GM12878 (cell line): ENCODE results near the gene TCF7. TPM values are rescaled to one million over a fixed set of nuclear protein-coding genes. Genes with fewer than 3 reads are reported as not detected.

Experiments used
- BHLHE40 ChIP-seq, 2 experiments: fragments of 450-650 bp in 1 of 2; IDR thresholded peaks; 2 replicates each; pipeline ENCODE4 v1.6.1; 2011 to 2017; ENCODE audit warnings: low read depth in 2 of 2, borderline replicate concordance in 1 of 2, improper control_type of control experiment in 1 of 2, low read length in 1 of 2, mild to moderate bottlenecking in 1 of 2
- BRCA1 ChIP-seq: IDR thresholded peaks from 2 replicates; pipeline ENCODE4 v1.6.1; 2011; ENCODE audit warnings: low read depth, low read length, improper control_type of control experiment
- CREB1 ChIP-seq: IDR thresholded peaks from 2 replicates; pipeline ENCODE4 v1.6.1; 2012; ENCODE audit warnings: low read depth, mild to moderate bottlenecking, inconsistent platforms
- IKZF1 ChIP-seq: fragments of 450-650 bp; conservative IDR thresholded peaks from 2 replicates; pipeline ENCODE4 v1.6.1; 2017; ENCODE audit warnings: antibody characterized with exemption, mild to moderate bottlenecking
- IKZF2 ChIP-seq, 2 experiments: fragments of 450-650 bp; IDR thresholded peaks; 2 replicates each; pipeline ENCODE4 v1.6.1; 2017; ENCODE audit warnings: mild to moderate bottlenecking in 2 of 2, moderate library complexity in 2 of 2
- NBN ChIP-seq: fragments of 450-650 bp; IDR thresholded peaks from 2 replicates; pipeline ENCODE4 v1.6.1; 2016
- NR2C2 ChIP-seq: IDR thresholded peaks from 2 replicates; pipeline ENCODE4 v1.6.1; 2011; ENCODE audit warnings: borderline replicate concordance, low read depth; ENCODE audit not compliant: control insufficient read depth, insufficient read length
- NRF1 ChIP-seq: conservative IDR thresholded peaks from 2 replicates; pipeline ENCODE4 v1.6.1; 2011; ENCODE audit warnings: mild to moderate bottlenecking, low read depth, low read length, improper control_type of control experiment
- POLR2A ChIP-seq: IDR thresholded peaks from 2 replicates; pipeline ENCODE4 v1.6.1; 2011; ENCODE audit warnings: low read depth, mild to moderate bottlenecking, low read length
- RAD21 ChIP-seq: IDR thresholded peaks from 2 replicates; pipeline ENCODE4 v1.6.1; 2011; ENCODE audit warnings: mild to moderate bottlenecking, low read depth, low read length, moderate library complexity; ENCODE audit not compliant: insufficient read depth
- SPI1 ChIP-seq: IDR thresholded peaks from 2 replicates; pipeline ENCODE4 v1.6.1; 2011; ENCODE audit warnings: low read depth, mild to moderate bottlenecking, low read length, moderate library complexity, borderline replicate concordance; ENCODE audit not compliant: insufficient read depth
- TAF1 ChIP-seq: IDR thresholded peaks from 2 replicates; pipeline ENCODE4 v1.6.1; 2011; ENCODE audit warnings: mild to moderate bottlenecking, low read depth, low read length, borderline replicate concordance
- TCF3 ChIP-seq: IDR thresholded peaks from 2 replicates; pipeline ENCODE4 v1.6.1; 2012; ENCODE audit warnings: low read depth, mild to moderate bottlenecking, low read length, borderline replicate concordance; ENCODE audit not compliant: insufficient read depth
- TCF7 ChIP-seq: IDR thresholded peaks from 2 replicates; pipeline ENCODE4 v1.6.1; 2014; ENCODE audit warnings: antibody characterized with exemption, borderline replicate concordance
- YY1 ChIP-seq: IDR thresholded peaks from 2 replicates; pipeline ENCODE4 v1.6.1; 2011; ENCODE audit warnings: low read depth, mild to moderate bottlenecking, low read length
- polyA plus RNA-seq, 11 experiments: library from polyadenylated mRNA; depleted of rRNA in 4 of 11; unstranded in 6 of 11; stranded (reverse) in 5 of 11; fragments of >200 nt; fragmentation: Nextera tagmentation in 4 of 11; fragmentation: Illumina TruSeq in 1 of 11; extraction: Ambion mirVana in 4 of 11; extraction: Trizol in 1 of 11; gene quantifications; 1 replicate in 1 of 11; 2 replicates in 10 of 11; pipeline versions ENCODE4 v1.2.1 to v1.2.3, GENCODE V29; 2011 to 2016; ENCODE audit warnings: inconsistent platforms in 2 of 11, missing spikeins in 2 of 11, low read depth in 1 of 11
- total RNA-seq, 4 experiments: library from RNA; depleted of rRNA in 3 of 4; stranded (reverse); fragments of >200 nt in 3 of 4; fragmentation: Illumina TruSeq in 1 of 4; extraction: Trizol in 1 of 4; gene quantifications; 2 replicates each; pipeline versions ENCODE4 v1.2.1 to v1.2.3, GENCODE V29; 2013 to 2021
- TF ChIP-seq, protein P1 (sequence below): fragments of 450-650 bp; IDR thresholded peaks from 2 replicates; pipeline ENCODE4 v1.6.1; 2017; ENCODE audit warnings: antibody characterized with exemption, mild to moderate bottlenecking, moderate library complexity
- TF ChIP-seq, protein P2 (sequence below): IDR thresholded peaks from 2 replicates; pipeline ENCODE4 v1.6.1; 2012; ENCODE audit warnings: low read length, inconsistent platforms
- TF ChIP-seq, protein P3 (sequence below): fragments of 450-650 bp; IDR thresholded peaks from 2 replicates; pipeline ENCODE4 v1.6.1; 2017; ENCODE audit warnings: mild to moderate bottlenecking, moderate library complexity
- TF ChIP-seq, protein P4 (sequence below): fragments of 450-650 bp; IDR thresholded peaks from 2 replicates; pipeline ENCODE4 v1.6.1; 2017; ENCODE audit warnings: borderline replicate concordance
- TF ChIP-seq, protein P5 (sequence below): IDR thresholded peaks from 2 replicates; pipeline ENCODE4 v1.6.1; 2011; ENCODE audit warnings: low read depth, low read length, improper control_type of control experiment, borderline replicate concordance

TCF7 gene
- total and polyA plus RNA-seq, 10 of the 15 experiments (the other 5 are each of a cell fraction or from before 2014, with no cell fraction given), result 10.0 to 60.2 (median 23.6) TPM

DNA sequence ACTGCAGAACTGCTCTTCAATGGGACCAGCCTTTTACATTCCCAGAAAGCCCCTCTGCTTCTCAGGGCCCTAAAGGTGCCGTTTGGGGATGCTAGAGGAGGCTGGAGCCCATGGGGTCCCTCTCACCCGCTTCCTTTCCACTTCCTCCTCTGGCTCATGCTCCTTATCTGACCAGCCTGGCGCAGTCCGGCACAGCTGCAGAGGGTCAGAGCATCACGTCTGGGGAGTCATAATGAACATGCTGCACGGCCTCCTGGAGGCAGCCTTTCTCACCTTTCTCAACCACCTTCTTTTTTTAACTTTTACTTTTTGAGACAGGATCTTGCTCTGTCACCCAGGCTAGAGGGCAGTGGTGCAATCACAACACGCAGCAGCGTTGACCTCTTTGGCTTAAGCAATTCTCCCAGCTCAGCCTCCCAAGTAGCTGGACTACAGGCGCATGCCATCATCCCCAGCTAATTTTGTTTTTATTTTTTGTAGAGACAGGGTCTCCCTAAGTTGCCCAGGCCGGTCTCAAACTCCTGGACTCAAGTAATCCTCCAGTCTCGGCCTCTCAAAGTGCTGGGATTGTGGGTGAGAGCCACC is 15.1 kb upstream of the TCF7 start (continued):
- TF ChIP-seq, protein P1, sequence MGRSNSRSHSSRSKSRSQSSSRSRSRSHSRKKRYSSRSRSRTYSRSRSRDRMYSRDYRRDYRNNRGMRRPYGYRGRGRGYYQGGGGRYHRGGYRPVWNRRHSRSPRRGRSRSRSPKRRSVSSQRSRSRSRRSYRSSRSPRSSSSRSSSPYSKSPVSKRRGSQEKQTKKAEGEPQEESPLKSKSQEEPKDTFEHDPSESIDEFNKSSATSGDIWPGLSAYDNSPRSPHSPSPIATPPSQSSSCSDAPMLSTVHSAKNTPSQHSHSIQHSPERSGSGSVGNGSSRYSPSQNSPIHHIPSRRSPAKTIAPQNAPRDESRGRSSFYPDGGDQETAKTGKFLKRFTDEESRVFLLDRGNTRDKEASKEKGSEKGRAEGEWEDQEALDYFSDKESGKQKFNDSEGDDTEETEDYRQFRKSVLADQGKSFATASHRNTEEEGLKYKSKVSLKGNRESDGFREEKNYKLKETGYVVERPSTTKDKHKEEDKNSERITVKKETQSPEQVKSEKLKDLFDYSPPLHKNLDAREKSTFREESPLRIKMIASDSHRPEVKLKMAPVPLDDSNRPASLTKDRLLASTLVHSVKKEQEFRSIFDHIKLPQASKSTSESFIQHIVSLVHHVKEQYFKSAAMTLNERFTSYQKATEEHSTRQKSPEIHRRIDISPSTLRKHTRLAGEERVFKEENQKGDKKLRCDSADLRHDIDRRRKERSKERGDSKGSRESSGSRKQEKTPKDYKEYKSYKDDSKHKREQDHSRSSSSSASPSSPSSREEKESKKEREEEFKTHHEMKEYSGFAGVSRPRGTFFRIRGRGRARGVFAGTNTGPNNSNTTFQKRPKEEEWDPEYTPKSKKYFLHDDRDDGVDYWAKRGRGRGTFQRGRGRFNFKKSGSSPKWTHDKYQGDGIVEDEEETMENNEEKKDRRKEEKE, result no peak
- peak; percentile 50; the same call in 1 of the 2 replicates for TF ChIP-seq IKZF1
- TF ChIP-seq, protein P2, sequence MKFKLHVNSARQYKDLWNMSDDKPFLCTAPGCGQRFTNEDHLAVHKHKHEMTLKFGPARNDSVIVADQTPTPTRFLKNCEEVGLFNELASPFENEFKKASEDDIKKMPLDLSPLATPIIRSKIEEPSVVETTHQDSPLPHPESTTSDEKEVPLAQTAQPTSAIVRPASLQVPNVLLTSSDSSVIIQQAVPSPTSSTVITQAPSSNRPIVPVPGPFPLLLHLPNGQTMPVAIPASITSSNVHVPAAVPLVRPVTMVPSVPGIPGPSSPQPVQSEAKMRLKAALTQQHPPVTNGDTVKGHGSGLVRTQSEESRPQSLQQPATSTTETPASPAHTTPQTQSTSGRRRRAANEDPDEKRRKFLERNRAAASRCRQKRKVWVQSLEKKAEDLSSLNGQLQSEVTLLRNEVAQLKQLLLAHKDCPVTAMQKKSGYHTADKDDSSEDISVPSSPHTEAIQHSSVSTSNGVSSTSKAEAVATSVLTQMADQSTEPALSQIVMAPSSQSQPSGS, result no peak
- TF ChIP-seq IKZF2 (IDR thresholded peaks at IDR 0.05), result peak in 1 of 2 experiments; percentile 30; a peak in 1 of 4 replicates
- TF ChIP-seq RAD21, result peak; percentile 48
- no peak for TF ChIP-seq NRF1
- TF ChIP-seq, protein P3, sequence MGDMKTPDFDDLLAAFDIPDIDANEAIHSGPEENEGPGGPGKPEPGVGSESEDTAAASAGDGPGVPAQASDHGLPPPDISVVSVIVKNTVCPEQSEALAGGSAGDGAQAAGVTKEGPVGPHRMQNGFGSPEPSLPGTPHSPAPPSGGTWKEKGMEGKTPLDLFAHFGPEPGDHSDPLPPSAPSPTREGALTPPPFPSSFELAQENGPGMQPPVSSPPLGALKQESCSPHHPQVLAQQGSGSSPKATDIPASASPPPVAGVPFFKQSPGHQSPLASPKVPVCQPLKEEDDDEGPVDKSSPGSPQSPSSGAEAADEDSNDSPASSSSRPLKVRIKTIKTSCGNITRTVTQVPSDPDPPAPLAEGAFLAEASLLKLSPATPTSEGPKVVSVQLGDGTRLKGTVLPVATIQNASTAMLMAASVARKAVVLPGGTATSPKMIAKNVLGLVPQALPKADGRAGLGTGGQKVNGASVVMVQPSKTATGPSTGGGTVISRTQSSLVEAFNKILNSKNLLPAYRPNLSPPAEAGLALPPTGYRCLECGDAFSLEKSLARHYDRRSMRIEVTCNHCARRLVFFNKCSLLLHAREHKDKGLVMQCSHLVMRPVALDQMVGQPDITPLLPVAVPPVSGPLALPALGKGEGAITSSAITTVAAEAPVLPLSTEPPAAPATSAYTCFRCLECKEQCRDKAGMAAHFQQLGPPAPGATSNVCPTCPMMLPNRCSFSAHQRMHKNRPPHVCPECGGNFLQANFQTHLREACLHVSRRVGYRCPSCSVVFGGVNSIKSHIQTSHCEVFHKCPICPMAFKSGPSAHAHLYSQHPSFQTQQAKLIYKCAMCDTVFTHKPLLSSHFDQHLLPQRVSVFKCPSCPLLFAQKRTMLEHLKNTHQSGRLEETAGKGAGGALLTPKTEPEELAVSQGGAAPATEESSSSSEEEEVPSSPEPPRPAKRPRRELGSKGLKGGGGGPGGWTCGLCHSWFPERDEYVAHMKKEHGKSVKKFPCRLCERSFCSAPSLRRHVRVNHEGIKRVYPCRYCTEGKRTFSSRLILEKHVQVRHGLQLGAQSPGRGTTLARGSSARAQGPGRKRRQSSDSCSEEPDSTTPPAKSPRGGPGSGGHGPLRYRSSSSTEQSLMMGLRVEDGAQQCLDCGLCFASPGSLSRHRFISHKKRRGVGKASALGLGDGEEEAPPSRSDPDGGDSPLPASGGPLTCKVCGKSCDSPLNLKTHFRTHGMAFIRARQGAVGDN, result peak; percentile 57
- 0 out of 2 replicates have a peak, but pooled peaks have one; percentile 14 for TF ChIP-seq YY1
- TF ChIP-seq POLR2A, result no peak
- TF ChIP-seq BHLHE40 (IDR thresholded peaks at IDR 0.05; ENCODE audit: borderline replicate concordance in 1 of 2, low read depth in 2 of 2, low read length in 1 of 2), result peak; percentile 27 to 63; a peak in 3 of 4 replicates
- TF ChIP-seq NBN, result peak; percentile 30; the same call in 1 of the 2 replicates
- TF ChIP-seq, protein P4, sequence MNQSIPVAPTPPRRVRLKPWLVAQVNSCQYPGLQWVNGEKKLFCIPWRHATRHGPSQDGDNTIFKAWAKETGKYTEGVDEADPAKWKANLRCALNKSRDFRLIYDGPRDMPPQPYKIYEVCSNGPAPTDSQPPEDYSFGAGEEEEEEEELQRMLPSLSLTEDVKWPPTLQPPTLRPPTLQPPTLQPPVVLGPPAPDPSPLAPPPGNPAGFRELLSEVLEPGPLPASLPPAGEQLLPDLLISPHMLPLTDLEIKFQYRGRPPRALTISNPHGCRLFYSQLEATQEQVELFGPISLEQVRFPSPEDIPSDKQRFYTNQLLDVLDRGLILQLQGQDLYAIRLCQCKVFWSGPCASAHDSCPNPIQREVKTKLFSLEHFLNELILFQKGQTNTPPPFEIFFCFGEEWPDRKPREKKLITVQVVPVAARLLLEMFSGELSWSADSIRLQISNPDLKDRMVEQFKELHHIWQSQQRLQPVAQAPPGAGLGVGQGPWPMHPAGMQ, result no peak
- TF ChIP-seq TCF3, result 0 out of 2 replicates have a peak, but pooled peaks have one; percentile 51
- TF ChIP-seq CREB1, result no peak
- TF ChIP-seq, protein P5, sequence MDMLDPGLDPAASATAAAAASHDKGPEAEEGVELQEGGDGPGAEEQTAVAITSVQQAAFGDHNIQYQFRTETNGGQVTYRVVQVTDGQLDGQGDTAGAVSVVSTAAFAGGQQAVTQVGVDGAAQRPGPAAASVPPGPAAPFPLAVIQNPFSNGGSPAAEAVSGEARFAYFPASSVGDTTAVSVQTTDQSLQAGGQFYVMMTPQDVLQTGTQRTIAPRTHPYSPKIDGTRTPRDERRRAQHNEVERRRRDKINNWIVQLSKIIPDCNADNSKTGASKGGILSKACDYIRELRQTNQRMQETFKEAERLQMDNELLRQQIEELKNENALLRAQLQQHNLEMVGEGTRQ, result no peak
- peak; percentile 65 for TF ChIP-seq SPI1
- no peak for TF ChIP-seq BRCA1
- no peak for TF ChIP-seq NR2C2
- no peak for TF ChIP-seq TCF7
- TF ChIP-seq TAF1, result 0 out of 2 replicates have a peak, but pooled peaks have one; percentile 10
